Iris pigment epithelial cell (primary cell): ENCODE results near the gene CCDC170.

ENCODE experiments used
- DNase-seq: peaks from one replicate; pipeline ENCODE4 v3.0.0-alpha.2; 2011; ENCODE audit warnings: low read depth

CCDC170 gene

DNA sequence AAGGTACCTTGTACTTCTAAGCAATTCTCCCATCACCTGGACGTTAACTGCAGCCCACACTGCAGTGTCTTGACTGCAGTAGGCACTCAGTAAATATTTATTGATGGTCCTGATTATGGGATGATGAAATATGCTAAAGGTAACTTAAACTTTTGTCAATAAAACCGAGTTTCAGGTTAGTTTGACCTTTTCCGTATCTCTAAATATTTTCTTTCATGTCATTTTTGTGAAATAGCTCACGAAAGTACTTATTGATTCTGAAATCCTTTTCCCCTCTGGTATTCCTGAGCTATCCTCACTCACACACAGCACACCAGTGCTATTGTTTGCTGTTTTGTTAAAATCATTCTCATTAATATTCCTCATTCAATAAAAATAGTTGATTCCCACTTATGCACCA is 164.3 kb downstream of the CCDC170 start:
- DNase-seq: no peak

DNA sequence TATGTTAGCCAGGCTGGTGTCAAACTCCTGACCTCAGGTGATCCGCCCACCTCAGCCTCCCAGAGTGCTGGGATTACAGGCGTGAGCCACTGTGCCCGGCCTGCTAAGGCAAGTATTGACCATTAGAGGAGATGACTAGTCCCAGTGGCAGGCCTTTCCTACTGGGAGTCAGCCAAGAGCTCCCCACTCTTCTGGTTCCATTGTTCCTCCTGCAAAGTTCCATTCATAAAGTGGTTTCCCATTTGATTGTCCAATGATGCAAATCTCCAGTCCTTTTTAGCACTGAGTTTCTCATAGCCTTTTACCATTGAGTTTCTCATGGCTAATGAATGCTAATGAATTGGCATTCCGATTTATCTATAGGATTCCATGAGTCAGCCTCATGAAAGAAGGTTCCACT is 165.4 kb downstream of the CCDC170 start:
- DNase-seq: no peak

DNA sequence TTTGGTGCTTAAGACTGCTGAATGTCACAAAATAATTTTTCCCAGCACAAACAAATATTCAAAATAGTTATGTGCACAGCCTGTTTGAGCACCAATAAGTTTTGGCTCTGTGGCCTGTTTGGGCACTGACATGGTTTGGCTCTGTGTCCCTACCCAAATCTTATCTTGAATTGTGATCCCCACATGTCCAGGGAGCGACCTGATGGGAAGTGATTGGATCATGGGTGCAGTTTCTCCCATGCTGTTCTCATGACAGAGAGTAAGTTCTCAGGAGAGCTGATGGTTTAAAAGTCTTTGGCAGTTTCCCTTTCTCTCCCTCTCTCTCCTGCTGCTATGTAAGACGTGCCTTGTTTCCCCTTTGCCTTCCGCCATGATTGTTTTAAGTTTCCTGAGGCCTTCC is 167.7 kb downstream of the CCDC170 start:
- no peak for DNase-seq

DNA sequence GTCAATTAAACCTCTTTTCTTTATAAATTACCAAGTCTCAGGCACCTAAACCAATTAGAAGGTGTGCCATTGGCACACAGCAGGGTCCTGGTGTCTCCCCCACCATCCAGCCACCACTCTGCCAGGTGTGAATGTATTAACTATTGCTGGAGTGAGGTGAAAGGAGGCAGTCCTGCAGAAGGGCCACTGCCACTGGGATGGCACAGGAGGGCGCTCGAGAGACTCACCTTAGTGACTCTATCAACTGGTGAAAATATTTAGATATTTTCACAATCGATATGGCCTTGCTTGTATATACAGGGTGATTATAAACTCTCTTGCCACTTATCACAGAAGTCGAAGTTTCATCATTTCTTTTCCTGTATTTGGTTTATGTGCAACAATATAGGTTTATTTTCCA is 168.1 kb downstream of the CCDC170 start:
- no peak for DNase-seq

DNA sequence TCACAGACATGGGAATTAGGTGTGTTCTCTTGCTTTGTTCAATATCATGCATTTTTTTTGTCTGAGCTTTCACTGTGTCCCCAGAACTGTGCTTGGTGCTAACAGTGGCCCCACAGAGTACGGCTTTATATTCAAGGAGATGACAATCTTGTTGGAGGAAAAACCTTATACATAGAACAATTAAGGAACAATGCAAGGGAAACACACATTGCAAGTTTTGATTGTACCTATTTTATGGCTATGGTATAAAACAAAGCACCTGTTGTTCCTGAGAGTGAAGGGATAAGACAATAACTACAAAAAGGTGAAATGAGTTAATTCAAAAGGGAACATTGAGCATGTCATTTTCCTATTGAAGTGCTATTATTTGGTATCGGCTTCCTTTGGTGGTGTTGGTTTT is 169.7 kb downstream of the CCDC170 start:
- DNase-seq: no peak

DNA sequence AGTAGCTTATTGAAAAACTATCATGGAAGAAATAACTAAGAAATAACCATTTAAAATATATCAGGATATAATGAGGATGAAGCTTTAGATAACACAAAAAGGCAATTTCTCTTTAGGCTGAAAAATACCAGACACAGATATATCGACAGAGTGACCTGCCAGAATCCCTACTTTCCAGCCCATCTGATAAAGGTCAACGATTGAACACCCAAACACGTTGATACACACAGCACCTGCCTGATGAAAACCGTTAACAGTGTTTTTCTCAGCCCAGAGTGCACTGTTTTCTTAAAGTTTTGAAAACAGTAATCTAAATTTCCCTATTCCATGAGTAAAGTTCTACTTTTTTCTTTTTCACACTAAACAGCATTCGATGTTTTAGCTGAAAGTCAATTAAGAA is 170.6 kb downstream of the CCDC170 start:
- no peak for DNase-seq

DNA sequence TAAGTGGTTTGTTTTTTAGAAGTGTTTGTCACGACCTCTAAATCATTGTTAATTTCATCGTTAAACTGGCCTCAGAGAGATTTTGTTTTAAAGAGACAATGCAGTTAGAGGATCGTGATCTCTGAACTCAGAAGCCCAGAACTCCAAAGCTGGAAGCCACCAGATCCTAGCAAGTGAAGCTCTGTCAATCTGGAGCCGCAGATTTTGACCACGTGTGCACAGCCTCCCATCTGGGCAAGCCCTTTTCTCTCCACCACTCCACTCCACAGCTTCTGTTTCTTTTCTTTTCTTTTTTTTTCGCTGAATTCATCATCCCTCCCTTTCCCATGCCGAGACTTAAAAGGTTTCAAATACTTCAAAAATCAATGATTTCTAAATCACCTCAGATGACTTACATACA is 171.5 kb downstream of the CCDC170 start:
- DNase-seq: no peak

DNA sequence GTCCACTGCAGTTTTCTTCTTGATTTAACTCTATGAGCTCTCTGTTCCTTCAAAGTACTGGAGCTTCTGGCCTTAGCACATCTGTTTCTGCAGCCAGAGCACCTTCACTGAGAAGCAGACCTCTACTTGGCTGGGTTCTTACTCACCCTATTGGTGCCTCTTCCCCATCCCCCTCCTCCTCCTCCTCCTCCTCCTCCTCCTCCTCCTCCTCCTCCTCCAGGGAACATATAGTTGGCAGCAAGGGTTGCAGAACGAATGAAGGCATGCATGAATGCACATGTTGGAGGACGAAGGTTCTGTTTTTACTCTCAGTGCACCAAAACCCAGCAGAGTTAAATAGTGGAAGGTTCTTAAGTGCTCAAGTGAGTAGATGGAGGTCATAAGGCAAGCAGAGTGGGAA is 172.7 kb downstream of the CCDC170 start:
- no peak for DNase-seq

DNA sequence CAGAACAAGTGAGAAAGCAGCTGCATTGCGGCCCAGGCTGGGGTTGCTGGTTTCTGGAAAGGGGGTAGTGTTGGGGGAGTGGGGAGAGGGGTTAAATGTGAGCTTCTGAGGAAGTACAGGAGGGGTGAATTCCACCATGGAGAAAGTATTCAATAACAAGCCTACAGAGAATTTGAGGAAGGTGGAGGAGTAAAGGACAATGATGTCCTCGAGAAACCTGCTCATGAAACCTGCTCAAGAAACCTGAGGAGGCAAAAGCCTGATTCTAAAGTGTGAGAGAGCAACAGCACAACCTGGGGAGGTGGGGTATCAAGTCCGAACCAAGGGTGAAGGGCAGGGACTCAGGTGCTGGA is 175.4 kb downstream of the CCDC170 start:
- no peak for DNase-seq

DNA sequence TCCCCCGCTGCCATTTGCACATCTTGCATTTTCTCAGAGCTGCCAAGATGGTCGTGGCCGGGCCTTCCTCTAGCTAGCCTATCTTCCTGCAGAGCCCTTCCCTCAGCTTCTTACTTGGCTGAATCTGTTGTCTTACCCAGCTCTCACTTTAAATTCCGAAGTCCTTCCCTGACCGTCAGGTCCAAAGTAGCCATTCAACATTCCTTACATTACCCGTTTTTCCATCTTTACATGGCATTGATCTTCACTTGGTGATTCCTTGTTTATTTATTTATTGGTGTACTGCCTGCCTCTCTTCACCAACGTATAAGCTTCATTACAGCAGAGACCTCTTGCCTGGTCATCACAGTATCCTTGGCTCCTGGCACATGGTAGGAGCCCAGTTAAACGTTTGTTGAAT is 176.3 kb downstream of the CCDC170 start:
- DNase-seq: no peak
